HG02973 (cell line): ENCODE measurements around the gene STAG3.
A peak's percentile ranks its signal among the peaks of the same experiment; 100 is the strongest.

Source experiments
- ATAC-seq: cut with Tn5 transposase; IDR thresholded peaks from one replicate; pipeline ENCODE4 v1.9.1; 2021; ENCODE audit warnings: moderate library complexity; ENCODE audit not compliant: unreplicated experiment

STAG3 gene

DNA sequence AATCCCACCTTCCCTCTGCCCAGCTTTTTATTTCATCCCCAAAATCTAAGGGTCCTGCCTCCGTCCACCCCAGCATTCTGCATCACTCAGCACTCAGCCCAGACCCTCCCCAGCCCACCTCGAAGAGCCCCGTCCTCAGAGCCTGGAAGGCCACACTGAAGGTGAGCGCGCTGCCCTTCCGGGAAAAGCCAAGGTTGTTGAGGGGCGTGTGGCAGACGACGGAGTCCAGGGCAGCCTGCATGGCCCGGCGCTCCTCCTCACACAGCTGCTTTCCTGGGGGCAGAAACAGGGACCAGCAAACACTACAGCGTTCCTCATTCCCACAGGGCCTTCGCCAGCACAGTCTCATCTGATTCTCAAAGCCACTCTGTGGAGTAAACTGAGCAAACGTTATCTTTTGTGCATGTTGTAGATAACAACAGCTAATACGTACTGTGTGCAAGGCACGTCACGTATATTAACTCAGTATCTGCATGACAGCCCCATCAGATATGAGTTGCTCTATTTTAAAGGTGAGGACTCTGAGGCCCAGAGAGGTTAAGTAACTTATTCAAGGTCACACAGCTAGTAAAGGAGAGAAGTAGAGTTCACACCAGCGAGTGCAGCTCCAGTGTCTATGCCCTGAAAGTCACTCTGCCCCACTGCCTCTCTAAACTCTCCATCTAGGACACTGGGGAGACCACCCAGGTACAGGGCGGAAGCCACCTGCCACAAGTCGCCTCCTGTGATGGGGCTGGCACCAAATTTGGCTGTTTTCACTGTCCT, 22.0 kb upstream of the STAG3 start:
- no peak for ATAC-seq

DNA sequence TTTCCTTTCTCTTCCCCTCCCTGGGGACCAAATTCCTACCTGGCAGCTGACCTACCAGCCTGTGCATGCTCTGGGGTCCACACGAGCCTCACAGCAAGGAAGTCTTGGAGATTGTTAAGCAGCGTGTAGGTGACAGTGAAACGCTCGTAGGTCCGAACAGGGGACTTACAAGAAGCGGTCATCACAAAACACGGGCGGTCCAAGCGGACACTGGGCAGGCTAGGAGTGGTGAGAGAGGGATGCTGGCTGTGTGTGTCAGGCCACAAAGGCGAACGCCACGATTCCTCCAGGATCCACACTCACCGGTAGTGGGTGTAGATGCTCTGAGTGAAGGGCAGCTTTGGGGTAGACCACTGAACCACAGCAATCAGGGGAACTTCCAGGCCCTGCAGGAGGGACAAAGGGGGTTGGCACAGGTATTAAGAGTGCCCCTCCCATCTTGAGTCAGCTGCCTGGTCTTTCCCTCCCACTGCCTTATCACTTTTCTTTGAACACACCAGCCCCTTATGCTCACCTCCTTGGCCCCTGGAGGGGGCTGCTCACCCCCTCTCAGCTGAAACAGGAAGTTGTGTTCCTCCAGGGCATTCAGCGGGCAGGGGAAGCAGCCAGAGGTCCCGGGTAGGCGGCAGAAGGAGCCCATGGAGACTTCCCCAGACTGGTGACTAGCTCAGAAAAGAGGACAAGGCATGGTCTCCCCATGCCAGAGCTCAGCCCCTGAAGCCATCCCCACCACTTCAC, 21.2 kb upstream of the STAG3 start:
- no peak for ATAC-seq

DNA sequence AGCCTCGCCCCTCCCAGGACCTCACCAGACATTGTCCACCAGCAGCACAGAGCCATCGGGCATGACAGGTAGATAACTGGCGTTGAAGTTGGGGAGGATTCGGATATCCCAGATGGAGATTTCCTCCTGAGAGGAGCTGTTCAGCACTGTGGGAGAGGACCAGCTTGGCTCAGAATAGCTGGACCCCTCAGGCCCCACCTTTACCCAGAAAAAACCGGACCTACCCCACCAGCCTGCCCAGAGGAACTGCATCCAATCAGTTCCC, 20.7 kb upstream of the STAG3 start:
- no peak for ATAC-seq

DNA sequence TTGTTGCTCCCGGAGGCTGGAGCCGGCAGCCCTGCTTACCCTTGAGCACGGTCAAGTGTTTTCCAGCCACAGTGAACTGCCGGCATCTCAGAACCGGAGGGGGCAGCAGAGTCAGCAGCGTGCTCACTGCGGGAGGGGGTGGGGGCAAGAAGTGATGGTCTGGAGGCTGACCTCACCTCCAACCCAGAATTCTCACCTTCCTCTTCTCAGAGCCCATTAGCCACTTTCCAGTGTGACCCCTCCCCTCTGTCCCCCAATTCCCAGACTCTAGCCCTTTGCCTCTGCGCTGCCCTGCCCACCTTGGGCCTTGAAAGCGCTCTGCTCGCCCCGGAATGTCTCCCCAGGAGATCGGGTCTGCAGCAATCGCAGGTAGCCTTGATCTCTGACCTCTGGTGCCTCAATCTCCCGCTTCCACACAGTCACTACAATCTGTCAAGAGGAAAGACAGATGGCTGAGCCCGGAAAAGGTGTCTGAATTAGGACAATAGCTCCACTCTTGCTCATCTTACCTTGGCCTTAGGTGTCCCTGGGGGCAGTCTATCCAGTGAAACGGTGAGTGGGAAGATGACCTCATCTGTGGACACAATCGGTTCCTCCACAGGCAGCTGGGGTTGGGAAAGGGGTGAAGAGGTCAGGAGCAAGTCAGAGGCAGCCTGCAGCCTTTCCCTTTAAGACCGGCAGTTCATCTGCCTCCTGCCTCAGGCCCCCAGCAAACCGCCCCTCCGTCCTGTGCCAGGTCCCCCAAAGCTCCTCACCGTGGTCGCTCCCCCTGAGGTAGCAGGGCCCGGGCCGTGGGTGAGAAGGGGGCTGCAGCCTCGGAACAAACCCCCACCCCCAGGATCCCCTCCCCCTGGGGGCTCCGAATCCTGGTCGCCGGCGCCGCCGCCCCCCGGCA, 20.1 kb upstream of the STAG3 start:
- no peak for ATAC-seq

DNA sequence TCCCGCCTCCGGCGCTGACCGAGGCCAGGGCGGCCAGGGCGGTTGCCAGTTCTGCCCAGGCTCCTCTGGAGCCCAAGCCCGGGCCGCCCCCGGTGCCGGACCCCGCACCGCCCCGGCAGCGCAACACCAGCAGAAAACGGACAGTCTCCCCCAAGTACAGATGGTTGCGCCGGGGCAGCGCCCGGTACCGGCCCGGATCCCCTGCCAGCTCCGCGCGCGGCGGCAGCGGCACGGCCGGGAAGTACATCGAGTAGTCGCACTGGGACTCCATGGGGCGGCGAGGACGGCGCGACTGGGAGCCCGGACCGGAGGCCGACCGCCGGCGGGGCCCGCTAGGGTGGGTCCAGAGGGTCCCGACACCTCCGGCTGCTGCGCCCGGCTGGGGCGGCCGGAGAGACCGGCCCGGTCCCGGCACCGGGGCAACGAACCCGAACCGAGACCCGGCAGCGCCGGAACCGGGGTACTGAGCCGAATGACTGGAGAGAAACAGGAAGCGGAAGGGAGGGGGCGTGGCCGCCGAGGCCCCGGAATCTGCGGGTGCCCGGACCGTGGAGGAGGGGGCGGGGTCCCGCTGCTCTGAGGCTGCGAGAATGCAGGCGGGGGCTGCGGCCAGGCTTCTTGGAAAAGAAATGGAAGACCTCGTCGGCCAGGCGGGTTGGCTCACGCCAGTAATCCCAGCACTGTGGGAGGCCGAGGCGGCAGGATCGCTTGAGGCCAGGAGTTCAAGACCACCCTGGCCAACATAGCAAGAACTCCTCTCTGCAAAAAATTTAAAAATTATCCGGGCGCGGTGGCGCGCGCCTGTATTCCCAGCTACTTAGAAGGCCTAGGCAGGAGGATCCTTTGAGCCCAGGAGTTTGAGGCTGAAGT, 19.3 kb upstream of the STAG3 start, which contains the start of gene TRAPPC14:
TSS of gene TRAPPC14 (minus strand) at position 495 of the 870 bp plus-strand sequence. CDS start at position 271, 224 bp downstream.
- peak; percentile 71 for ATAC-seq

DNA sequence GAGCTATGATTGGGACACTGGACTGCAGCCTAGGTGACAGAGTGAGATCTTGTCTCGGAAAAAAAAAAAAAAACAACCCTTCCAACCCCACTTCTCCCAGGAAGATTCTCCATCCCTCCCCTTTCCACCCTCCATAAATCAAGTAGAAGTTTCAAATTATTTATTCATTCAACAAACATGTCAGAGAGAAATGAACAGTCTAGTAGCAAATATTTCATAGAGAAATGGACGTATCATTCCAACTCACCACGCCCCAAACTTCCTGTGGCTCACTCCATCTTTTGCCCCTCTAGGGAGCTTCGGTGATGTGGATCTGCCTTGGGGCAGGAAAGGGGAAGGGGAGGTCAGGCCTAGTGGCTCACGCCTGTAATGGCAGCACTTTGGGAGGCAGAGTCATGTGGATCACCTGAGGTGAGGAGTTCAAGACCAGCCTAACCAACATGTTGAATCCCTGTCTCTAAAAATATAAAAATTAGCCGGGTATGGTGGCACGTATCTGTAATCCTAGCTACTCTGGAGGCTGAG, 18.6 kb upstream of the STAG3 start:
- no peak for ATAC-seq

DNA sequence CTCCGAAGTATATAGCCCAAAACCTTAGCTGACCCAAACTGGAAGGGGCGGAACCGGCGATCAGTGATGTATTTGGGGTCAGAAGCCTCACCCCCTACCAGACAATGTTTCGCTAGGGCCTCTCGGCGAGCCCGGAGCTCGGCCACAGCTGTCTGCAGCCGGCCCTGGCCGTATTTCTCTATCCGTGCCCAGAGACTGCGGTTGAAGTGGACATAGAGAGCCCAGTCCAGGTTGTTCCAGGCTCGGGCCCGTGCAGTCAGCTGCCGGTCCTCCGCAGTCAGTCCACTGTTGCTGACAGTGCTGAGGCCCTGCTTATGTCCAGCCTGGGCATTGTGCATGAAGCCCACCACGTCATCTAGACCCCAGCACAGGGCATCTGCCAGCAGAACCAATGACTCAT, 17.7 kb upstream of the STAG3 start:
- ATAC-seq = no peak

DNA sequence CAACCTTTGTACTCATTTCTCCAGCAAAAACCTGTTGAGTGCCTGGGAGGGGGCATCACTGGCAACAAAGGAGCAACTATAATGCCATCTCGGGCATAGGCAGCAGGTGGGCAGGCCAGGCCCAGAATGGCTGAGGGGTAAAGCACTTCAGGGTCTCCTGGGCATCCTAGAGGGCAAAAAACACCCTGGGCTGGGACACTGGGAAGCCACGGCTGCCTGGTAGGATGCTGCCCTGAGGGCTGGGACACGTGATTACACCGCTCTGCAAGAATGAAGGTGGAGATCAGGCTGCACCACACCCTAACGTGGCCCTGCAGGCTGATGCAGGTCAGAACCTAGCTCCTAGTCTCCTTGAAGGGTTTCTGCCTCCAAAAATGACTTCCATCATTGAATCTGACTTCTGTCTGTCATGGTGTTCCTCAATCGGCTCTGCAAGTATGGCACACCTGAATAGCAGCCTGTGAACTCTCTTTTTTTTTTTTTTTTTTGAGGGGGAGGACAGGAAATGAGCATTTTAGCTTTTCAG, 14.6 kb upstream of the STAG3 start:
- ATAC-seq = no peak

DNA sequence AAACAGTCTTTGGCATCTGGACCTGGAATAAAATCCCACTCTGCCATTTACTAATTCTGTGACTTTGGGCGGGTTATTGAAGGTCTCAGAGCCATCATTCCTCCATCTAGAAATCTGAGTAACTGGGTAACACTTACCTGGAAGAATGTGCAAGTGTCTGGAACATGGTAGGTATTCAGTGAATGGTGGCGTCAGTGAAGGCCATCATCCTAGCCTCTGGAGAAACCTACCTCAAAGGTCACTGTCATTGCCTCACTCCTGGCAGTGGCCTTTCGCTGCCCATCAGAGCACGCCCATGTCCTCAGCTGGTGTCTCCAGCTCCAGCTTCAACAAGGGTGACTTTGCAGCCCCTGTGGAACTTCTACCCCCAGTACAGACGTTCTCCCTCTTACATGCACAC, 13.8 kb upstream of the STAG3 start:
- ATAC-seq = no peak

DNA sequence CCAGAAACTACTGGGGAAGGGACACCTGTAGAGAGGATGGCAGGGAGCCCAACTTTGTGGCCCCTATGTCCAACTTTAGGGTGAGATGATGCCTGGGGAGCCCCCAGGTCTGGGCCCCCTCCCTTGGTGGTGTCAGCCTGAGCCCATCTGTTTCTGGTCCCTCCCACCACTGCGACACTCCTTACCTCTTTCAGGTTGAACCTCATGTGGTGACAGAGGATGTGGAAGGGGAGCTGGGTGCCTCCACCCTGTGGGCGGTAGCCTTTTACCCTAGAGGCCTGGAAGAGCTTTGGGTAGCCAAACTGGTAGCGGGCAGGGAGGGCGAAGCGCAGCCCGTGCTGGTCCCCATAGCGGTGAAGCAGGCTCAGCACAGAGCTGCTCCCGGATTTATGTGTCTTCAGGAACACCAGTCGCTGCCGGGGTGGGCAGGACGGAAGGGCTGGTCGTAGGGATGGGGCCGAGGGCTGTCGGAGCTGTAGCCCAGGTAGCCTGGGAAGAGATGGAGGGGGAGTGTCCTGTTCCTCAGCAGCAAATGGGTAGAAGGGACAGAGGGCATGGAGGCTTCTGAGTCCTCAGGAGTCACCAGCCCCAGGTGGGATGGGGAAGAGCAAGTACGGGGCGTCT, 11.3 kb upstream of the STAG3 start:
- no peak for ATAC-seq

DNA sequence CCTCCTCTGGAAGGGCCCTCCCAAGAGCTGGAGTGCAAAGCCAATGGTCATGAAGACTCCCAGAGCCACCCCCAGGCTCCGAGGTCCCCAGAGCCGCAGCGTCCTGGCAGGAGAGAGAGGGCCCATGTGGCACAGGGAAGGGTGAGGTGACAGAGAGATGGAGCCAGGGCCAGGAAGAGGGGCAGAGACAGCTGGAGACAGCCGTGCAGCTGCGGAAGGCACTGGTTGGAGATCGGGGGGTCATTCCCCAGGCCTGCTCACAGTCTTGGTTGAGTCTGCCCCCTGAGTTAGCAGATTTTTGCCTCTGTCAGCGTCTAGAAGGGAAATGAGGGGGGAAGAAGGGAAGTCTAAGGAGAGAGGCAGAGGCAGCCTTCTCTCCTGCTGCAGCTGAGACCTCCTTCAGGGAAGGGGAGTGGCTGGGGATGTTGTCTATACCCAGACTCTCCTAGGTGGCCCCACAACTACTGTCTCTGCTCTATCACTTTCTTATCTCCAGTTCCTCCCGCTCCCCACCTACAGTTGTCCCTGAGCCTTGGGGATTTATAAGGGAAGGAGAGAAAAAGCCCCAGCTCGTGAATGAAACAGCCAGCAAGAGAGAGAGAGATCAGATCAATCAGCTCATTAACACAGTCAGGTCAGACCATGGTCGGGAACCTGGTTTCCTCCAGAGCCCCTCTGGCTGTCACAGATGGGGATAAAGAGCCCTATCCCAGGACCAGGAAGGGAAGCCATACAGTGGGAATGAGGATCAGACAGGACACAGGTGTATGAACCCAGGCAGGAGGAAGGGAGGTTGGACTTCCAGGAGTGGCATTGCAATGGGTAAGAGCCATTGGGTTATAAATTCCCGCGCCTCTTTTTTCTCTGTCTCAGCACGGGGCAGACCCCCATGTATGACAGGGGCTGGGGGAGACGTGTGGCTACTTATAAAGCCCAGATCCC, 10.5 kb upstream of the STAG3 start:
- ATAC-seq = no peak

DNA sequence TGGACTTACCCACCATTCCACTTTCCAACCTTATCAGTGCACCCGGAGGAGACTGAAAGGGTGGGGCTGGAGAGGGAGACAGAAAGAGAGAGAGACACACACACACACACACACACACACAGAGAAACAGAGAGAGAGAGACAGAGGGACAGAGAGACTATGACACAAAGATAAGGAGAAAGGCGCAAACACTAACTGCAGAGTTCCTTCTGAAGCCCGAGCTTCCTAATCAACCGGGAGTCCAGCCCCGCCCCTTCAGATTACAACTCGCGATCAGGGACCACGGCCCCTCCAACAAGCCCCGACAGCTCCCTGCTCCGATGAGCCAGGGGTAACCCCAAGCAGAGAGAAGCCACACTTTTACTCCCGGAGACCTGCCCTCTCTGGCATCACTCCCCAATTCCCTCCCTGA, 9.8 kb upstream of the STAG3 start:
- ATAC-seq = no peak

DNA sequence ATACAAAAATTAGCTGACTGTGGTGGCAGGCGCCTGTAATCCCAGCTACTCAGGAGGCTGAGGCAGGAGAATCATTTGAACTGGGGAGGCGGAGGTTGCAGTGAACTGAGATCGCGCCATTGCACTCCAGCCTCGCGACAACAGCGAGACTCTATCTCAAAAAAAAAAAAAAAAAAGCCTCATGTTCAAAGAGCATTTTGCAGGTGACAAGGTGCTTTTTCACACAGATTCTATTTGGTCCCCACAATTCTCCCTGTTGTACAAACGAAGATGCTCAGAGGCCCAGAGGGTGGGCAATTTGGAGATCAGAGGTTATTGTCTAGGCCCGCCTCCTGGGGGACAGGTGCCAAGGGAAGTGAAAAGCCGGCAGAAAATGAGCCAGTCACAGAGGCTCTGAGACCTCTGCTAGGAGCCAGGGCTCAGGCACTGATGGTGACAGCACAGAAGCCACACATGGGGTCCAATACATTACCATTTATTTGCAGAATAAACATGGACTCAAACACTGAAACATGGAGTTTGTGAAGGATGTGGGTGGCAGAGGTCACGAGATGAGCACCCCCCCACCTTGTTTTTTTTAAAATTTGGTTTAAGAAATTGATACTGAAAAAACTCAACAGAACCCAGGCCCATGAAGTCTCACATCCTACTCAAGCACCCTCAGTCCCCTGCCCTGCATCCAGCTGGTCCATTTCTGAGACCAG, 8.4 kb upstream of the STAG3 start:
- no peak for ATAC-seq

DNA sequence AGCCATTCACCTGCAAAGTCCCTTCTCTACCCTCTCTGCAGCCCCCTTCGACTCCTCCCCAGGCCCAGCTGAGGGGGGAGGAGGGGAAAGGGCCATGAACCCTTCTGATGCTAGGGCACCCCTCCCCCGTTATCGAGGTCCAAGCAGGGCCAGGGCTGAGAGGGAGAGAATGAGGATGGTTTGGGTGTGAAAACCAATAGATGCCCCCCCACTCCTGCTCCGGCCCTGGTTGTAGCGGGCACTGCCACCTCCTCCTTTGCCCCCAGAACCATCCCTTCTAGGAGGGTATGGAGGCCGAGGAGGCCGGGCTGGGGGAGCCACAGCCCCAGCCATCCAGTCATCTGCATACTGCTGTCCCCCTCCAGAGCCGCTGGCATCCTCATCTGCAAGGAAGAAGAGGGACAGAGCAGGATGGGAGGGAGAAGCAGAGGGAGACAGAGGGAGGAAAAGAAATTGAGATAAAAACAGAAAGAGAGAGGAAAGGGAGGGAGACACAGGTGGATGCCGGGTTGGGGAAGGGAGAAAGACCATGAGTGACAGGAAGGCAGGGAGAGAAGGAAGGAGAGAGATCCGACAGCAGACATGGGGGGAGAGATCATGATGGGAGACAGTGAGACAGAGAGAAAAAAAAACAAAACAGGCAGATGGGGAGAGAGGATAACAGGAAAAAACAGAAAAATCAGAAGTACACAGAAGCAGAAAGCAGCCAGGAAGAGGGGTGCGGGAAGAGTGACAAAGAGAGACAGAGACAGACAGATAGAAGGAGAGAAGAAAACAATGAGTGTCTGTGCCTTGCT, 7.4 kb upstream of the STAG3 start:
- no peak for ATAC-seq

DNA sequence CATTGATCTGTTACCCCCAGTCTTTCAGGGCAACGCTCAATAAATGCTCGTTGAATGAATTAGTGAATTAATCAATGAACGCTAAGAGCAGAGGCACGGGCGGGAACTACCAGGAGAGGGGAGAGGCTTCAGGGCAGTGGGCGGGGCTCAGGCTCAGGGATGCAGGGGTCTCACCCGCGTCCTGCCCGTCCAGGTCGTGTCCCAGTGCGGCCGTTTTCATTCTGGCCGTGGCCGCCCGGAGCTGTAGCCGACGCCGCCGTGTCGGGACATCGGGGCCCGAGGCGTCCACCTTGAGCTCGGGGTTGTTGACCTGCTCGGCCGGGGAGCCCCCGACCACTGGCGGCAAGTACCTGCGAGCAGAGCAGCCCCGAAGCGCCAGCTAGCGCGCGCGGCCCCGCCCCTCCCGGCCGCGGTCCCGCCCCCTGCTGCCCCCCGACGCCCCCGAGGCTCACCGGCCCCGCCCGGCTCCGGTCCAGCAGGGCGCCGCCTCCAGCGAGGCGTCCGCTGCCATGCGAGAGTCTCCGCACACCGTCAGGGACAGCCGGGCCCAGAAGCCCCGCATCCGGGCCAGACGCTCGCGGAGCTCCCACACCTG, 6.5 kb upstream of the STAG3 start:
- no peak for ATAC-seq

DNA sequence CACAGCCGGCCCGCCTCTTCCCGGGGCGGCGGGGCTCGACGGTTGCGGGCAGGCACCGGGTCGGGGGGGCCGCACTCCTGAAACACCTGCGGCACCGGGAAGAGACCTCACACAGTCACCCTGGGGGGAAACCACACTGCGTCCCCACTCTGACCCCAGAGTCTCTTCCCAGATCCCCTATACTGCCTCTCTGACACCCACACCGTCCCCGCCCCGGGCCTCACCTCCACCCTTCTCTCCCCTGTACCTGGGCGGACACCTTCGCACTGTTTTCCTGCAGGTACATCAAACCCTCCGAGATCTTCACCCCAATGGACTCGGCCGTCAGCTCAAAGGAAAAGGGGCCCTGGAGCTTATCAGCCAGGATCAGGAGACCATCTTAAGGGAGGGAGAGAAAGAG, 5.9 kb upstream of the STAG3 start:
- no peak for ATAC-seq
